GM12891 (cell line): Measurements from ENCODE around the gene FBXL7.
"Not testable (repeated sequence)": the region's sequence is repeated elsewhere in the genome, so short reads cannot be mapped to it uniquely, and the experiment has no call there.

Experiments
- POLR2A ChIP-seq: IDR thresholded peaks from 2 replicates; pipeline ENCODE4 v1.6.1; 2011; ENCODE audit warnings: low read depth, low read length, control low read depth
- TAF1 ChIP-seq: IDR thresholded peaks from 2 replicates; pipeline ENCODE4 v1.6.1; 2011; ENCODE audit warnings: low read depth, low read length, control low read depth

GRCh38 chr5:15872259-15872658, 372.3 kb downstream of the FBXL7 start:
- not testable (repeated sequence) for TF ChIP-seq POLR2A, TAF1
